ENCODE results near the gene THRB.

The THRB gene

GRCh38 chr3:24361623-24362022 lies 133.0 kb downstream of the THRB start:
- H3K36me3 ChIP-seq (ENCODE audit: control insufficient read depth, insufficient read depth, low read length) = no peaks in the 10 kb centered on the region
- no peak overlapping the region for H3K9ac ChIP-seq
- H3K4me2 ChIP-seq (ENCODE audit: low read length) = no peak overlapping the region
- no peak for TF ChIP-seq CTCF (IDR thresholded peaks at IDR 0.05)
- no peaks in the 10 kb centered on the region for H3K9me3 ChIP-seq (ENCODE audit: control insufficient read depth, low read length)
- no peak overlapping the region for H3K27ac ChIP-seq
- no peak overlapping the region for H2AFZ ChIP-seq
- H3K79me2 ChIP-seq = no peaks in the 10 kb centered on the region
- no peaks in the 10 kb centered on the region for H3K4me1 ChIP-seq
- no peaks in the 10 kb centered on the region for H3K27me3 ChIP-seq (ENCODE audit: control insufficient read depth, insufficient read depth, low read length)
- H3K4me3 ChIP-seq (ENCODE audit: low read depth, low read length) = no peak overlapping the region

GRCh38 chr3:24360957-24361356 lies 133.7 kb downstream of the THRB start:
- TF ChIP-seq CTCF (IDR thresholded peaks at IDR 0.05) = no peak
- no peak overlapping the region for H2AFZ ChIP-seq
- no peaks in the 10 kb centered on the region for H3K4me1 ChIP-seq
- H3K27me3 ChIP-seq (ENCODE audit: control insufficient read depth, insufficient read depth, low read length) = no peaks in the 10 kb centered on the region
- H3K36me3 ChIP-seq (ENCODE audit: control insufficient read depth, insufficient read depth, low read length) = no peaks in the 10 kb centered on the region
- H3K27ac ChIP-seq = no peak overlapping the region
- H3K9me3 ChIP-seq (ENCODE audit: control insufficient read depth, low read length) = no peaks in the 10 kb centered on the region
- H3K4me3 ChIP-seq (ENCODE audit: low read depth, low read length) = no peak overlapping the region
- no peaks in the 10 kb centered on the region for H3K79me2 ChIP-seq
- no peak overlapping the region for H3K4me2 ChIP-seq (ENCODE audit: low read length)
- no peak overlapping the region for H3K9ac ChIP-seq

- H3K4me2 ChIP-seq (ENCODE audit: low read length) = no peak overlapping the region
- H3K9ac ChIP-seq = no peak overlapping the region
- H2AFZ ChIP-seq = no peak overlapping the region
- no peak overlapping the region for H3K27ac ChIP-seq
- H3K27me3 ChIP-seq (ENCODE audit: control insufficient read depth, insufficient read depth, low read length) = no peaks in the 10 kb centered on the region
- no peaks in the 10 kb centered on the region for H3K4me1 ChIP-seq
- no peaks in the 10 kb centered on the region for H3K36me3 ChIP-seq (ENCODE audit: control insufficient read depth, insufficient read depth, low read length)
- H3K79me2 ChIP-seq = no peaks in the 10 kb centered on the region
- TF ChIP-seq CTCF (IDR thresholded peaks at IDR 0.05) = peak; percentile 12
- H3K4me3 ChIP-seq (ENCODE audit: low read depth, low read length) = no peak overlapping the region
- no peaks in the 10 kb centered on the region for H3K9me3 ChIP-seq (ENCODE audit: control insufficient read depth, low read length)
These were observed 134.8 kb downstream of the THRB start for GRCh38 chr3:24359645-24360462.

- Histone ChIP-seq H3K9me3 (ENCODE audit: control insufficient read depth, low read length) (no peaks in the 10 kb centered on the region), H3K36me3 (ENCODE audit: control insufficient read depth, insufficient read depth, low read length) (no peaks in the 10 kb centered on the region), H3K4me1 (no peaks in the 10 kb centered on the region), H3K27ac (no peak overlapping the region), H3K4me2 (ENCODE audit: low read length) (no peak overlapping the region), H3K9ac (no peak overlapping the region), H3K79me2 (no peaks in the 10 kb centered on the region), H2AFZ (no peak overlapping the region), H3K27me3 (ENCODE audit: control insufficient read depth, insufficient read depth, low read length) (no peaks in the 10 kb centered on the region), H3K4me3 (ENCODE audit: low read depth, low read length) (no peak overlapping the region)
- no peak for TF ChIP-seq CTCF (IDR thresholded peaks at IDR 0.05)
These were observed 135.5 kb downstream of the THRB start for GRCh38 chr3:24359102-24359501.

- no peak overlapping the region for H3K4me2 ChIP-seq (ENCODE audit: low read length)
- no peaks in the 10 kb centered on the region for H3K79me2 ChIP-seq
- H3K9me3 ChIP-seq (ENCODE audit: control insufficient read depth, low read length) = no peaks in the 10 kb centered on the region
- H2AFZ ChIP-seq = no peak overlapping the region
- no peak overlapping the region for H3K9ac ChIP-seq
- H3K4me3 ChIP-seq (ENCODE audit: low read depth, low read length) = no peak overlapping the region
- no peaks in the 10 kb centered on the region for H3K27me3 ChIP-seq (ENCODE audit: control insufficient read depth, insufficient read depth, low read length)
- H3K4me1 ChIP-seq = no peaks in the 10 kb centered on the region
- no peaks in the 10 kb centered on the region for H3K36me3 ChIP-seq (ENCODE audit: control insufficient read depth, insufficient read depth, low read length)
- no peak overlapping the region for H3K27ac ChIP-seq
- no peak for TF ChIP-seq CTCF (IDR thresholded peaks at IDR 0.05)
These were observed 137.0 kb downstream of the THRB start for GRCh38 chr3:24357635-24358034.
